ENCODE results near the gene CYP20A1.

CYP20A1 gene

DNA sequence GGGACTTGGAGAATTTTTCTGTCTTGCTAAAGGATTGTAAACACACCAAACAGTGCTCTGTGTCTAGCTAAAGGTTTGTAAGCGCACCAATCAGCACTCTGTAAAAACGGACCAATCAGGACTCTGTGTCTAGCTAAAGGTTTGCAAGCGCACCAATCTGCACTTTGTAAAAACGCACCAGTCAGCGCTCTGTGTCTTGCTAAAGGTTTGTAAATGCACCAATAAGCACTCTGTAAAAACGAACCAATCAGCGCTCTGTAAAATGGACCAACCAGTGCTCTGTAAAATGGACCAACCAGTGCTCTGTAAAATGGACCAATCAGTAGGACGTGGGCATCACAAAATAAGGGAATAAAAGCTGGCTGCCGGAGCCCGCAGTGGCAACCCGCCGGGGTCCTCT lies 105.8 kb downstream of the CYP20A1 start:
- DNase-seq (ENCODE audit: low read depth) = no peak
- no peak overlapping the region for H3K4me3 ChIP-seq (ENCODE audit: low read depth, low read length)

GRCh38 chr2:203346612-203347011 lies 107.8 kb downstream of the CYP20A1 start:
- no peak for DNase-seq (ENCODE audit: low read depth)
- TF ChIP-seq, protein P1, sequence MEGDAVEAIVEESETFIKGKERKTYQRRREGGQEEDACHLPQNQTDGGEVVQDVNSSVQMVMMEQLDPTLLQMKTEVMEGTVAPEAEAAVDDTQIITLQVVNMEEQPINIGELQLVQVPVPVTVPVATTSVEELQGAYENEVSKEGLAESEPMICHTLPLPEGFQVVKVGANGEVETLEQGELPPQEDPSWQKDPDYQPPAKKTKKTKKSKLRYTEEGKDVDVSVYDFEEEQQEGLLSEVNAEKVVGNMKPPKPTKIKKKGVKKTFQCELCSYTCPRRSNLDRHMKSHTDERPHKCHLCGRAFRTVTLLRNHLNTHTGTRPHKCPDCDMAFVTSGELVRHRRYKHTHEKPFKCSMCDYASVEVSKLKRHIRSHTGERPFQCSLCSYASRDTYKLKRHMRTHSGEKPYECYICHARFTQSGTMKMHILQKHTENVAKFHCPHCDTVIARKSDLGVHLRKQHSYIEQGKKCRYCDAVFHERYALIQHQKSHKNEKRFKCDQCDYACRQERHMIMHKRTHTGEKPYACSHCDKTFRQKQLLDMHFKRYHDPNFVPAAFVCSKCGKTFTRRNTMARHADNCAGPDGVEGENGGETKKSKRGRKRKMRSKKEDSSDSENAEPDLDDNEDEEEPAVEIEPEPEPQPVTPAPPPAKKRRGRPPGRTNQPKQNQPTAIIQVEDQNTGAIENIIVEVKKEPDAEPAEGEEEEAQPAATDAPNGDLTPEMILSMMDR (IDR thresholded peaks at IDR 0.05; ENCODE audit: low read depth, low read length, missing control alignments) = no peak
- in situ Hi-C loops (cut with HindIII; ENCODE audit: low sequenced_read_pairs) = no loop called here
- H3K4me3 ChIP-seq (ENCODE audit: low read depth, low read length) = no peak overlapping the region

More for the DNA sequence above, 105.8 kb downstream of the CYP20A1 start:
- in situ Hi-C loops (cut with HindIII; ENCODE audit: low sequenced_read_pairs) = no loop called here
- TF ChIP-seq, protein P1 (IDR thresholded peaks at IDR 0.05; ENCODE audit: low read depth, low read length, missing control alignments) = no peak

- no peak for DNase-seq (ENCODE audit: low read depth)
- no peak overlapping the region for H3K4me3 ChIP-seq (ENCODE audit: low read depth, low read length)
- in situ Hi-C loops (cut with HindIII; ENCODE audit: low sequenced_read_pairs) = no loop called here
- TF ChIP-seq, protein P1 (IDR thresholded peaks at IDR 0.05; ENCODE audit: low read depth, low read length, missing control alignments) = no peak
Measured at GRCh38 chr2:203347375-203347774, 108.6 kb downstream of the CYP20A1 start.

DNA sequence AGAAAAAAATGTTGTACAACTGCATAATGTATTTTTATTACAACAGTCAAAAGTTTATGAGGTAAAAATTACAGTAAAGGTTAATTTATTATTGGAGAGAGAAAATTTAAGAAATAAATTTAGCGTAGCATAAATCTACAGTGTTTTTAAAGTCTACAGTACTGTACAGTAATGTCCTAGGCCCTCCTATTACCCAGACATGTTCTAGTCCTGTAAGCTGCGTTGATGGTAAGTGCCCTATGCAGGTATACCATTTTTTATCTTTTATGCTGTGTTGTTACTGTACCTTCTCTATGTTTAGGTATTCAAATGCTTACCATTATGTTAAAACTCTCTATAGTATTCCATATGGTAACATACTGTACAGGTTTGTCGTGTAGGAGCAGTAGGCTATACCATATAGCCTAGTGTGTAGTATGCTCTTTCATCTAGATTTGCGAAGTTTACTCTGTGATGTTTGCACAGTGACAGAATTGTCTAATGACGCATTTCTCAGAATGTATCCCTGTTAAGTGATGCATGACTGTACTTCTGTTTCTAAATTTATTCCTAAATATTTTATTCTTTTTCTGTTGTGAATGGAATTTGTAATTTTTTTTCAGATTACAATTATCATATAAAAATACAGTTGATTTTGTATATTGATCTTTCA lies 113.9 kb downstream of the CYP20A1 start:
- no peak overlapping the region for H3K4me3 ChIP-seq (ENCODE audit: low read depth, low read length)
- TF ChIP-seq, protein P1 (IDR thresholded peaks at IDR 0.05; ENCODE audit: low read depth, low read length, missing control alignments) = no peak
- DNase-seq (ENCODE audit: low read depth) = no peak
- in situ Hi-C loops (cut with HindIII; ENCODE audit: low sequenced_read_pairs) = no loop called here

- in situ Hi-C loops (cut with HindIII; ENCODE audit: low sequenced_read_pairs) = no loop called here
- TF ChIP-seq, protein P1 (IDR thresholded peaks at IDR 0.05; ENCODE audit: low read depth, low read length, missing control alignments) = no peak
Measured at GRCh38 chr2:203354966-203355365, 116.1 kb downstream of the CYP20A1 start.

More at GRCh38 chr2:203354966-203355365, 116.1 kb downstream of the CYP20A1 start:
- H3K4me3 ChIP-seq (ENCODE audit: low read depth, low read length) = no peak overlapping the region
- DNase-seq (ENCODE audit: low read depth) = no peak
